HG03342 (cell line): ENCODE results near the gene CYP4F12.
"Not testable (repeated sequence)": the region's sequence is repeated elsewhere in the genome, so short reads cannot be mapped to it uniquely, and the experiment has no call there.

Source experiments
- ATAC-seq: cut with Tn5 transposase; IDR thresholded peaks from one replicate; pipeline ENCODE4 v1.9.1; 2021; ENCODE audit warnings: mild to moderate bottlenecking, moderate library complexity; ENCODE audit not compliant: unreplicated experiment

The CYP4F12 gene

GRCh38 chr19:15649526-15649925, 23.4 kb upstream of the CYP4F12 start:
- ATAC-seq: no peak

GRCh38 chr19:15650123-15650522, 22.8 kb upstream of the CYP4F12 start:
- not testable (repeated sequence) for ATAC-seq

GRCh38 chr19:15651791-15652190, 21.1 kb upstream of the CYP4F12 start:
- ATAC-seq: no peak

GRCh38 chr19:15652559-15653278, 20.2 kb upstream of the CYP4F12 start:
- no peak for ATAC-seq

GRCh38 chr19:15656467-15656866, 16.4 kb upstream of the CYP4F12 start:
- ATAC-seq: no peak

- no peak for ATAC-seq
These were observed 9.6 kb upstream of the CYP4F12 start for GRCh38 chr19:15663247-15663646.

- ATAC-seq: no peak
These were observed 6.7 kb upstream of the CYP4F12 start for GRCh38 chr19:15666186-15666585.

GRCh38 chr19:15666883-15667282, 6.0 kb upstream of the CYP4F12 start:
- no peak for ATAC-seq

- no peak for ATAC-seq
These were observed 3.4 kb upstream of the CYP4F12 start for GRCh38 chr19:15669440-15669839.

- no peak for ATAC-seq
These were observed 3.0 kb upstream of the CYP4F12 start for GRCh38 chr19:15669891-15670290.

GRCh38 chr19:15671237-15671821, 1.6 kb upstream of the CYP4F12 start:
- no peak for ATAC-seq

GRCh38 chr19:15671891-15672579, 852 bp upstream of the CYP4F12 start:
- ATAC-seq: no peak

- ATAC-seq: no peak
These were observed 328 bp downstream of the CYP4F12 start for GRCh38 chr19:15673176-15673654.

- ATAC-seq: no peak
These were observed 2.7 kb downstream of the CYP4F12 start for GRCh38 chr19:15675560-15675959.

GRCh38 chr19:15679089-15679488, 6.2 kb downstream of the CYP4F12 start:
- ATAC-seq: no peak

- ATAC-seq: not testable (repeated sequence)
These were observed 7.0 kb downstream of the CYP4F12 start for GRCh38 chr19:15679865-15680264.

- ATAC-seq: no peak
These were observed 7.8 kb downstream of the CYP4F12 start for GRCh38 chr19:15680478-15681322.

- ATAC-seq: no peak
These were observed 10.5 kb downstream of the CYP4F12 start for GRCh38 chr19:15683411-15683810.

GRCh38 chr19:15684828-15685227, 11.9 kb downstream of the CYP4F12 start:
- ATAC-seq: no peak

- no peak for ATAC-seq
These were observed 23.8 kb downstream of the CYP4F12 start for GRCh38 chr19:15696654-15697194.
